ENCODE results near the gene ZNF185. TPM values are rescaled to one million over a fixed set of nuclear protein-coding genes. Genes with fewer than 3 reads are reported as not detected.

The ZNF185 gene
- total RNA-seq, 1 donor, result 24.9 TPM

DNA sequence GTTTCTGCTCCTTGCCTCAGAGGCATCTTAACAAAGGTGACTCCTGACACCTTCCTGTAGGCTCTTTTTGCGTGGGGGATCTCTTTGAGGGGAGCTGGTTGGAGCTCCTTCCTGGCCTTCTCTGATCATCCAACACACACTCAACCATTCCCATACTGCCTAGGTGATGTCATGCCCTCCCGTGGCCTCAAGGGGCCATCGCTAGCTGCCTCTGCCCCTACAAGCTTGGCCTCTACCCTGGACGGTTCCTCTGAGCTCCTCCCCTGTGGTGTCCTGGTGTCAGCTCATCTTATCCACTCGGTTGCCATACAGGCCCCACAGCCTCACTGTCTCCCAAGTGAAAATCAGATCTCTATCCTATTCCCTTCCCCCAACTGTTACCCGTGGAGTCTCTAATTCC, 13.7 kb upstream of the ZNF185 start:
- Histone ChIP-seq H3K9me3 (ENCODE audit: low read depth, low read length) (no peaks in the 10 kb centered on the region), H3K4me3 (ENCODE audit: low read length) (no peak overlapping the region), H3K27me3 (ENCODE audit: insufficient read depth, low read length) (no peaks in the 10 kb centered on the region), H3K4me1 (ENCODE audit: insufficient read depth, low read length) (no peaks in the 10 kb centered on the region)

DNA sequence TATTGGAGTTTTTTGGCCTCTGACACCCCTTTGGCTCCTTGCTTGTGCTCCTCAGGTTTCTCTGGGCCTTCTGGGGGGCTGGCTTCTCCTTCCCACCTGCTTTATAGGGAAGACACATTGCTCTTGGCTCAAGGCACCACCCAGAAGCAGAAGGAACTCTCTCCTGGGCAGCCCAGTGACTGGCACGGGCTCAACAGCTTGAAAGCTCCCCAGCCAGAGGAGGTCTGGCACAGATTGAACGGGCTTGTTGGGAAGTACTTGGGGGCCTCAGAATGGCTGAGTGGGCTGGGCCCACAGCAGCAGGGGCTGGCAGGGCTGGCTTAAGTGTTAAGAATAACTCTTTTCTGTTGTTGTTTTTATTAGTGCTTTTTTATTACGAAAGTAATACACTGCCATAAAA, 11.2 kb upstream of the ZNF185 start:
- Histone ChIP-seq H3K27me3 (ENCODE audit: insufficient read depth, low read length) (no peaks in the 10 kb centered on the region), H3K4me1 (ENCODE audit: insufficient read depth, low read length) (no peaks in the 10 kb centered on the region)

GRCh38 chrX:152892499-152892898, 5.4 kb upstream of the ZNF185 start:
- Histone ChIP-seq H3K4me1 (ENCODE audit: insufficient read depth, low read length) (no peaks in the 10 kb centered on the region), H3K4me3 (ENCODE audit: low read length) (no peak overlapping the region), H3K9me3 (ENCODE audit: low read depth, low read length) (no peaks in the 10 kb centered on the region), H3K27me3 (ENCODE audit: insufficient read depth, low read length) (no peaks in the 10 kb centered on the region)

More for the DNA sequence above, 11.2 kb upstream of the ZNF185 start:
- Histone ChIP-seq H3K4me3 (ENCODE audit: low read length) (no peak overlapping the region), H3K9me3 (ENCODE audit: low read depth, low read length) (no peaks in the 10 kb centered on the region)

GRCh38 chrX:152892999-152893891, 4.6 kb upstream of the ZNF185 start:
- no peak overlapping the region for H3K4me3 ChIP-seq (ENCODE audit: low read length)
- H3K27me3 ChIP-seq (ENCODE audit: insufficient read depth, low read length), result no peaks in the 10 kb centered on the region
- no peaks in the 10 kb centered on the region for H3K4me1 ChIP-seq (ENCODE audit: insufficient read depth, low read length)
- H3K9me3 ChIP-seq (ENCODE audit: low read depth, low read length), result no peaks in the 10 kb centered on the region

GRCh38 chrX:152893980-152894610, 3.8 kb upstream of the ZNF185 start:
- Histone ChIP-seq H3K27me3 (ENCODE audit: insufficient read depth, low read length) (no peaks in the 10 kb centered on the region), H3K4me1 (ENCODE audit: insufficient read depth, low read length) (no peaks in the 10 kb centered on the region), H3K4me3 (ENCODE audit: low read length) (no peak overlapping the region), H3K9me3 (ENCODE audit: low read depth, low read length) (no peaks in the 10 kb centered on the region)

GRCh38 chrX:152895121-152895520, 2.7 kb upstream of the ZNF185 start:
- Histone ChIP-seq H3K4me1 (ENCODE audit: insufficient read depth, low read length) (no peaks in the 10 kb centered on the region), H3K9me3 (ENCODE audit: low read depth, low read length) (no peaks in the 10 kb centered on the region), H3K27me3 (ENCODE audit: insufficient read depth, low read length) (no peaks in the 10 kb centered on the region), H3K4me3 (ENCODE audit: low read length) (no peak overlapping the region)

- Histone ChIP-seq H3K9me3 (ENCODE audit: low read depth, low read length) (no peaks in the 10 kb centered on the region), H3K4me3 (ENCODE audit: low read length) (no peak overlapping the region), H3K4me1 (ENCODE audit: insufficient read depth, low read length) (no peaks in the 10 kb centered on the region), H3K27me3 (ENCODE audit: insufficient read depth, low read length) (no peaks in the 10 kb centered on the region)
Measured at GRCh38 chrX:152895724-152896420, 2.0 kb upstream of the ZNF185 start.

- Histone ChIP-seq H3K27me3 (ENCODE audit: insufficient read depth, low read length) (no peaks in the 10 kb centered on the region), H3K4me3 (ENCODE audit: low read length) (no peak overlapping the region), H3K9me3 (ENCODE audit: low read depth, low read length) (no peaks in the 10 kb centered on the region), H3K4me1 (ENCODE audit: insufficient read depth, low read length) (no peaks in the 10 kb centered on the region)
Measured at GRCh38 chrX:152896450-152896849, 1.4 kb upstream of the ZNF185 start.

GRCh38 chrX:152898442-152898841, 575 bp downstream of the ZNF185 start:
- Histone ChIP-seq H3K4me3 (ENCODE audit: low read length) (no peak overlapping the region), H3K9me3 (ENCODE audit: low read depth, low read length) (no peaks in the 10 kb centered on the region), H3K27me3 (ENCODE audit: insufficient read depth, low read length) (no peaks in the 10 kb centered on the region), H3K4me1 (ENCODE audit: insufficient read depth, low read length) (no peaks in the 10 kb centered on the region)

- Histone ChIP-seq H3K4me1 (ENCODE audit: insufficient read depth, low read length) (no peaks in the 10 kb centered on the region), H3K27me3 (ENCODE audit: insufficient read depth, low read length) (no peaks in the 10 kb centered on the region), H3K9me3 (ENCODE audit: low read depth, low read length) (no peaks in the 10 kb centered on the region), H3K4me3 (ENCODE audit: low read length) (no peak overlapping the region)
Measured at GRCh38 chrX:152899111-152899873, 1.4 kb downstream of the ZNF185 start.

DNA sequence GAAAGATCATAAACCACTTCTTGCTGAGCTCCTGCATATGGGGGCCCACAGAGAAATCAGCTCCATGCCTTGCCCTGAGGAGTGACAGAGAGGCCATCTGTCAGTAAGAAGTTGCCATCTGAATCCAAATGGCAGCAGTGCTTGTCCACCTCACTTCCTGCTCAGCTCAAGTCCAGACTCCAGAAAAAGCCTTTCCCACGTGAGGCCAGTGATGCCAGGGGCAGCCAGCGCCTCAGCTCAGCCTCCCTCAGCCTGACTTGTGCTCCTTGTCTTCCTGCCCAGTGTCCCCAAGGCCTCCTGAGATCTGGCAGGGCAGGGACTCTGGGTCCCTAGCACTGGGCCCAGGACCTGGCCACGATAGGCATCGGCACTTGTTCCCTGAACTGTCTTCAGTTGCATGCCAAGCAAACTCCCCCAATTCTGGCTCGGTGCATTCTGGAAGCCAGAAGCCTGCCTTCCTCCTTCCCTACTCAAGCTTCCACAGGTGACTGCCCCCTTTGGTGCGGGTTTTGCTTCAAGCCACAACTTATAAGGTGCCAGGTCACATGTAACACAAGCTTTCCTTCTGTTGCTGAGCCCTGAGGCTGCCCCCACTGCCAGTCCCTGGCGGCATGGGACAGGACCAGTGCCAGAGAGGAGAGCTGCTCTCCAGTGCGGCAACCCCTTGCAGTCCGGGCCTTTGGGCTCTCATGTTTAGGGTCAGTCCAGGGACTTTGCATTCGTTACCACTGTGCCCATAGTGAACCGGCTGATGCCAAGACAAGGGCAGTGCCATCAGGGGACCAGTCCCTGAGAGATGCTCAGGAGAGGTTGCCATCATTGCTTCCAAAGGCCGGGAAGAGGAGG, 2.2 kb downstream of the ZNF185 start:
- no peak overlapping the region for H3K4me3 ChIP-seq (ENCODE audit: low read length)
- no peaks in the 10 kb centered on the region for H3K27me3 ChIP-seq (ENCODE audit: insufficient read depth, low read length)
- H3K4me1 ChIP-seq (ENCODE audit: insufficient read depth, low read length), result no peaks in the 10 kb centered on the region
- no peaks in the 10 kb centered on the region for H3K9me3 ChIP-seq (ENCODE audit: low read depth, low read length)

- H3K9me3 ChIP-seq (ENCODE audit: low read depth, low read length), result no peaks in the 10 kb centered on the region
- H3K4me3 ChIP-seq (ENCODE audit: low read length), result no peak overlapping the region
- no peaks in the 10 kb centered on the region for H3K4me1 ChIP-seq (ENCODE audit: insufficient read depth, low read length)
- H3K27me3 ChIP-seq (ENCODE audit: insufficient read depth, low read length), result no peaks in the 10 kb centered on the region
Measured at GRCh38 chrX:152900937-152901445, 3.1 kb downstream of the ZNF185 start.

DNA sequence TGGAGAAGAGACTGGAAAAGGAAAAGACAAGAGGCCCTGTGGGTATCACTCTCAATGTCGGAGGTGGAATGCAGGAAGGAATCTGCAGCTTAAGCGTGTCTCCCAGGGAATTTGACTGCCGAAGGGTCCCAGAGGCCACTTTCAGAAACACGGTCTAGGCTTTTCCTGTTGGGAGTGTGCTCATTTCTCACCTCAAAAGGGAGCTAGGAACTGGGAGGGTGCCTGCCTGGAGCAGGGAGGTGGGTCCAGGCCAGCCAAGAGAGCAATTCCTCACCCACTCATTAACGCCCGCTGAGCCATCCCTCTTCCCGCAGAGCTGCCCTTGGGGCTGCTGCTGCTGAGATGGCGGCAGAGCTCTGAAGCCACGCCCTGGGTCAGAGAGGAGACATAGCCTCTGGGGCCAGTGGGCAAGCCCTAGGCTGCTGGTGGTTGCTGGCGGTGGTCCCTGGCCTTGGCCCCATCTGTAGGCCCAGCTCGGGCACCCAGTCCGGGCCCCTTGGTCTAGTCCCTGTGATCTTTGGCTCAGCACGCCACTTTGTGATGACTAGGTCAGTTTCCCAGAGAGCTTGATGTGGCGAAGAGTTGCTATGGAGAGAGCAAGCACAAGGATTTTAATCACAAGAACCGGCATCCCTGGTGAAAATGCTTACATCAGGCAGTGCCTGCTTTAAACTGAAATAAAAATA, 4.1 kb downstream of the ZNF185 start:
- no peaks in the 10 kb centered on the region for H3K4me1 ChIP-seq (ENCODE audit: insufficient read depth, low read length)
- no peaks in the 10 kb centered on the region for H3K27me3 ChIP-seq (ENCODE audit: insufficient read depth, low read length)
- H3K4me3 ChIP-seq (ENCODE audit: low read length), result no peak overlapping the region
- H3K9me3 ChIP-seq (ENCODE audit: low read depth, low read length), result no peaks in the 10 kb centered on the region
